H9 (cell line): Measurements from ENCODE around the gene SHB. TPM values are rescaled to one million over a fixed set of nuclear protein-coding genes. Genes with fewer than 3 reads are reported as not detected.

Source experiments
- DNase-seq: peaks from one replicate; pipeline ENCODE4 v3.0.0-alpha.2; 2017
- H2AFZ ChIP-seq: one replicate; pipeline ENCODE4 v1.6.1; 2013; ENCODE audit warnings: mild to moderate bottlenecking, low read length, control low read depth, moderate library complexity
- H2AK5ac ChIP-seq: 2 replicates; pipeline ENCODE4 v1.6.1; 2013; ENCODE audit warnings: low read length, control low read depth, mixed read lengths; ENCODE audit not compliant: insufficient read length
- H2BK120ac ChIP-seq: one replicate; pipeline ENCODE4 v1.6.1; 2013; ENCODE audit warnings: low read depth, mild to moderate bottlenecking, low read length, control low read depth, inconsistent platforms; ENCODE audit not compliant: poor library complexity, severe bottlenecking
- H2BK12ac ChIP-seq: 2 replicates; pipeline ENCODE4 v1.6.1; 2013; ENCODE audit warnings: low read length, control low read depth, mixed read lengths, low read depth; ENCODE audit not compliant: insufficient read length
- H2BK15ac ChIP-seq: 2 replicates; pipeline ENCODE4 v1.6.1; 2013; ENCODE audit warnings: low read depth, low read length, control low read depth
- H2BK20ac ChIP-seq: one replicate; pipeline ENCODE4 v1.6.1; 2013; ENCODE audit warnings: low read depth, mild to moderate bottlenecking, low read length, control low read depth, inconsistent platforms; ENCODE audit not compliant: poor library complexity, severe bottlenecking
- H2BK5ac ChIP-seq: 2 replicates; pipeline ENCODE4 v1.6.1; 2013; ENCODE audit warnings: low read length, control low read depth, mixed read lengths; ENCODE audit not compliant: insufficient read length
- H3K14ac ChIP-seq: 2 replicates; pipeline ENCODE4 v1.6.1; 2013; ENCODE audit warnings: low read length, control low read depth; ENCODE audit not compliant: insufficient read depth
- H3K18ac ChIP-seq: 2 replicates; pipeline ENCODE4 v1.6.1; 2013; ENCODE audit warnings: low read depth, mild to moderate bottlenecking, mixed read lengths, low read length, control low read depth; ENCODE audit not compliant: insufficient read length
- H3K23ac ChIP-seq: 2 replicates; pipeline ENCODE4 v1.6.1; 2013; ENCODE audit warnings: low read length, control low read depth, mixed read lengths, low read depth; ENCODE audit not compliant: insufficient read length
- H3K23me2 ChIP-seq: 2 replicates; pipeline ENCODE4 v1.6.1; 2013; ENCODE audit warnings: low read depth, mild to moderate bottlenecking, mixed read lengths, low read length, control low read depth; ENCODE audit not compliant: insufficient read length, poor library complexity, severe bottlenecking
- H3K27ac ChIP-seq: 2 replicates; pipeline ENCODE4 v1.5.1; 2013; ENCODE audit warnings: low read length, control low read depth, mixed read lengths, low read depth; ENCODE audit not compliant: insufficient read length
- H3K27me3 ChIP-seq: 2 replicates; pipeline ENCODE4 v1.6.1; 2013; ENCODE audit warnings: low read length, control low read depth, inconsistent platforms; ENCODE audit not compliant: insufficient read depth
- H3K4ac ChIP-seq: 2 replicates; pipeline ENCODE4 v1.6.1; 2013; ENCODE audit warnings: low read depth, mild to moderate bottlenecking, control low read depth, inconsistent platforms, low read length, moderate library complexity
- H3K4me1 ChIP-seq: 2 replicates; pipeline ENCODE4 v1.6.1; 2013; ENCODE audit warnings: low read length, control low read depth, inconsistent platforms; ENCODE audit not compliant: insufficient read depth
- H3K4me2 ChIP-seq: 2 replicates; pipeline ENCODE4 v1.6.1; 2013; ENCODE audit warnings: low read length, control low read depth, mixed read lengths; ENCODE audit not compliant: insufficient read length, insufficient read depth
- H3K56ac ChIP-seq: 2 replicates; pipeline ENCODE4 v1.6.1; 2013; ENCODE audit warnings: low read depth, mild to moderate bottlenecking, mixed read lengths, low read length, control low read depth; ENCODE audit not compliant: insufficient read length
- H3K79me1 ChIP-seq: 2 replicates; pipeline ENCODE4 v1.6.1; 2013; ENCODE audit warnings: low read depth, mild to moderate bottlenecking, moderate library complexity, low read length, control low read depth, inconsistent platforms; ENCODE audit not compliant: insufficient read depth, poor library complexity, severe bottlenecking
- H3K79me2 ChIP-seq: 2 replicates; pipeline ENCODE4 v1.6.1; 2013; ENCODE audit warnings: low read length, control low read depth, inconsistent platforms; ENCODE audit not compliant: insufficient read depth
- H3K9ac ChIP-seq: 2 replicates; pipeline ENCODE4 v1.6.1; 2013; ENCODE audit warnings: low read length, control low read depth, mixed read lengths; ENCODE audit not compliant: insufficient read length; ENCODE audit errors: extremely low read depth
- H3K9me3 ChIP-seq: one replicate; pipeline ENCODE4 v1.6.1; 2013; ENCODE audit warnings: low read depth, low read length, inconsistent platforms; ENCODE audit not compliant: control insufficient read depth
- H3T11ph ChIP-seq: one replicate; pipeline ENCODE4 v1.6.1; 2013; ENCODE audit warnings: mild to moderate bottlenecking, low read length, control low read depth, inconsistent platforms
- H4K20me1 ChIP-seq: one replicate; pipeline ENCODE4 v1.6.1; 2013; ENCODE audit not compliant: control insufficient read depth, insufficient read length, insufficient read depth
- H4K5ac ChIP-seq: 2 replicates; pipeline ENCODE4 v1.6.1; 2013; ENCODE audit warnings: low read depth, mild to moderate bottlenecking, mixed read lengths, low read length, control low read depth; ENCODE audit not compliant: insufficient read length
- H4K8ac ChIP-seq: replicated peaks from 2 replicates; pipeline ENCODE4 v1.6.1; 2013; ENCODE audit warnings: low read length, control low read depth, mixed read lengths, low read depth; ENCODE audit not compliant: insufficient read length
- H4K91ac ChIP-seq: 2 replicates; pipeline ENCODE4 v1.6.1; 2013; ENCODE audit warnings: low read depth, mild to moderate bottlenecking, moderate library complexity, mixed read lengths, low read length, control low read depth; ENCODE audit not compliant: insufficient read length
- H3K27ac Mint-ChIP-seq, 3 experiments: 2 replicates in 2 of 3; 3 replicates in 1 of 3; pipeline ENCODE4 v1.8.0; 2020 to 2021; ENCODE audit warnings: mixed read lengths in 3 of 3, mild to moderate bottlenecking in 1 of 3, moderate library complexity in 1 of 3
- H3K27me3 Mint-ChIP-seq: 2 replicates; pipeline ENCODE4 v1.8.0; 2021; ENCODE audit warnings: low read depth, mild to moderate bottlenecking, moderate library complexity, mixed read lengths
- H3K36me3 Mint-ChIP-seq, 3 experiments: 2 replicates in 2 of 3; 3 replicates in 1 of 3; pipeline ENCODE4 v1.8.0; 2020 to 2021; ENCODE audit warnings: low read depth in 3 of 3, mixed read lengths in 3 of 3; ENCODE audit not compliant: insufficient read depth in 1 of 3
- H3K4me1 Mint-ChIP-seq, 2 experiments: 2 replicates each; pipeline ENCODE4 v1.8.0; 2020; ENCODE audit warnings: mixed read lengths in 2 of 2
- H3K4me3 Mint-ChIP-seq, 2 experiments: 2 replicates in 1 of 2; 3 replicates in 1 of 2; pipeline ENCODE4 v1.8.0; 2020 to 2021; ENCODE audit warnings: mild to moderate bottlenecking in 2 of 2, mixed read lengths in 2 of 2, moderate library complexity in 1 of 2
- H3K9me3 Mint-ChIP-seq, 2 experiments: 2 replicates in 1 of 2; 3 replicates in 1 of 2; pipeline ENCODE4 v1.8.0; 2020; ENCODE audit warnings: mild to moderate bottlenecking in 2 of 2, mixed read lengths in 2 of 2, moderate library complexity in 1 of 2
- CTCF ChIP-seq: fragments of 200-600 bp; sonication (generic); conservative IDR thresholded peaks from 3 replicates; pipeline ENCODE4 v1.8.0; 2021; ENCODE audit warnings: antibody characterized with exemption, mild to moderate bottlenecking
- WGBS: extraction: QIAGEN DNeasy Blood & Tissue Kit; methylation state at CpG from one replicate; pipeline ENCODE4 v1.1.7; 2013; ENCODE audit warnings: missing lambda C conversion rate, low lambda C conversion rate, mixed read lengths; ENCODE audit not compliant: insufficient read length; ENCODE audit errors: extremely low coverage; 5-methylcytosine and 5-hydroxymethylcytosine counted together
- total RNA-seq: library from RNA; stranded (reverse); gene quantifications from 2 replicates; pipeline ENCODE4 v1.2.1, GENCODE V29; 2021

SHB gene
- total RNA-seq, 1 experiment from 2014 or later = 14.6 TPM

DNA sequence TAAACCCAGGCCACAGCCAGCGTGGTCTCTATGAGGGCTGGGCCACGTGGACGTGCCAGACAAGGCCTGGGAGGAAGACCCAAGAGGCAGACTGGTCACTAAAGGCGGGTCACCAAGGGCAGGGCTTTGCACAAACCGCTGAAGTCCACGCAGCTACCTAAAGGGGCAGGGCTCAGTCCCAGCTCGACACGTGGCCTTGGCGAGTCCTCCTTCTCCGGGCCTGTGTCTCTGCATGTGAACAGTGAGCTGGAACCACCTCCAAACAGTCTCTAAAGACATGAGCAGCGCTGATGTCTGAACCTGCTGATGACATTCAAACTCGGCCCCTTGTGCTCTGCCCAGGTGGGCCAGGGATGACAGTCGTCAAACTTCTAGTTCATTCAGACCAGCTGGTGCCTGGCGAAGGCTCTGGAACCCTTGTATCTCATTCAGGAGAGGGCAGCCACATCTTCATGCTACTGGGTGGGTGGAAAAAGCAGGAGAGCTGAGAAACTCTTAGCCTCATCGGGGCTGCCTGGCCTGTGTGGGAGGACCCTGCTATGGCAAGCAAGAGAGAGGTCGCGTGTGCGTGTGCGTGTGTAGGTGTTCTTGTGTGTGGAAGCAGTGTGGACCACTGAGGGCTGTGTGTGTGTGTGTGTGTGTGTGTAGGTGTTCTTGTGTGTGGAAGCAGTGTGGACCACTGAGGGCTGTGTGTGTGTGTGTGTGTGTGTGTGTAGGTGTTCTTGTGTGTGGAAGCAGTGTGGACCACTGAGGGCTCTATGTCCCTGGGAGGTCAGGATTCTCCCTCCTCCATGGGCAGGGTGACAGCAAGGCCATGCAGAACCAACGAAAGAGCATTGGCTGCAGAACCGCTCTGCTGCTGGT, 151.0 kb downstream of the SHB start:
- Histone ChIP-seq H2AK5ac (no peak overlapping the region), H4K20me1 (no peaks in the 10 kb centered on the region), H2BK20ac (no peak overlapping the region), H2AFZ (no peak overlapping the region), H2BK120ac (no peak overlapping the region), H3K27me3 (no peaks in the 10 kb centered on the region), H3T11ph (no peak overlapping the region), H4K5ac (no peak overlapping the region), H3K4me2 (no peak overlapping the region), H3K9ac (no peak overlapping the region), H2BK5ac (no peak overlapping the region), H4K91ac (no peak overlapping the region), H3K79me1 (no peaks in the 10 kb centered on the region), H3K4me1 (no peaks in the 10 kb centered on the region; the same call in 1 of the 2 replicates), H3K9me3 (no peaks in the 10 kb centered on the region), H2BK12ac (no peak overlapping the region), H3K23me2 (no peaks in the 10 kb centered on the region), H3K18ac (no peak overlapping the region), H2BK15ac (no peak overlapping the region), H3K27ac (no peak overlapping the region), H3K56ac (no peak overlapping the region), H3K4ac (no peak overlapping the region), H4K8ac (no peak overlapping the region), H3K79me2 (no peaks in the 10 kb centered on the region), H3K23ac (no peak overlapping the region), H3K14ac (no peak overlapping the region)
- Mint-ChIP-seq H3K9me3 (no peaks in the 10 kb centered on the region), H3K4me3 (no peak overlapping the region), H3K27me3 (no peaks in the 10 kb centered on the region; the same call in 1 of the 2 replicates), H3K27ac (peak overlapping the region in 1 of 3 experiments; percentile 12; a peak in 1 of 7 replicates), H3K4me1 (peaks cover 42 to 56% of the 10 kb centered on the region in 2 experiments), H3K36me3 (peaks cover 0 to 8% (median 0%) of the 10 kb centered on the region in 3 experiments; a peak in 1 of 7 replicates)
- no CpG with 5 or more reads among the region's 21 CpGs for WGBS
- no peak for TF ChIP-seq CTCF
- DNase-seq = no peak
